Stimulated activated CD8-positive, alpha-beta memory T cell treated with anti-CD3 and anti-CD28 coated beads, Interleukin-7, amount 100 ng/mL, for 4 hours (primary cell): ENCODE measurements around the gene OTUB2.

ENCODE experiments used
- DNase-seq, 2 donors: peaks; one replicate each; pipeline ENCODE4 v3.0.0-alpha.2; 2020; ENCODE audit warnings: low read depth in 2 of 2

Gene OTUB2

GRCh38 chr14:94041551-94042346 is 15.6 kb downstream of the OTUB2 start:
- no peak for DNase-seq

GRCh38 chr14:94042433-94043091 is 16.4 kb downstream of the OTUB2 start:
- DNase-seq: no peak

- DNase-seq: no peak
Observed at GRCh38 chr14:94043111-94043755, 17.1 kb downstream of the OTUB2 start.

- no peak for DNase-seq
Observed at GRCh38 chr14:94043756-94044475, 17.8 kb downstream of the OTUB2 start.

- no peak for DNase-seq
Observed at GRCh38 chr14:94044476-94045091, 18.4 kb downstream of the OTUB2 start.

GRCh38 chr14:94045101-94045500 is 19.0 kb downstream of the OTUB2 start:
- DNase-seq: no peak

- DNase-seq: no peak
Observed at GRCh38 chr14:94045563-94046345, 19.6 kb downstream of the OTUB2 start.

GRCh38 chr14:94046696-94047250 is 20.6 kb downstream of the OTUB2 start:
- no peak for DNase-seq

- DNase-seq: no peak
Observed at GRCh38 chr14:94047581-94047980, 21.4 kb downstream of the OTUB2 start.

- DNase-seq: no peak
Observed at GRCh38 chr14:94048691-94049624, 22.8 kb downstream of the OTUB2 start.

- no peak for DNase-seq
Observed at GRCh38 chr14:94049625-94050023, 23.5 kb downstream of the OTUB2 start.

GRCh38 chr14:94050231-94050880 is 24.2 kb downstream of the OTUB2 start:
- no peak for DNase-seq

- no peak for DNase-seq
Observed at GRCh38 chr14:94051115-94051514, 25.0 kb downstream of the OTUB2 start.

- DNase-seq: no peak
Observed at GRCh38 chr14:94051779-94052178, 25.6 kb downstream of the OTUB2 start.

- DNase-seq: no peak
Observed at GRCh38 chr14:94052199-94052598, 26.1 kb downstream of the OTUB2 start.

GRCh38 chr14:94052662-94053061 is 26.5 kb downstream of the OTUB2 start:
- DNase-seq: no peak

GRCh38 chr14:94054401-94054800 is 28.3 kb downstream of the OTUB2 start:
- no peak for DNase-seq

- DNase-seq: no peak
Observed at GRCh38 chr14:94054936-94055335, 28.8 kb downstream of the OTUB2 start.
